Stimulated activated CD8-positive, alpha-beta memory T cell treated with anti-CD3 and anti-CD28 coated beads, Interleukin-12 subunit alpha, Interleukin-12 subunit beta, amount 100 ng/mL, for 24 hours (primary cell): ENCODE data around the gene UST.
"Not testable (repeated sequence)": the region's sequence is repeated elsewhere in the genome, so short reads cannot be mapped to it uniquely, and the experiment has no call there.

Experiments used
- DNase-seq: peaks from one replicate; pipeline ENCODE4 v3.0.0-alpha.2; 2020; ENCODE audit errors: extremely low read depth

Gene UST

DNA sequence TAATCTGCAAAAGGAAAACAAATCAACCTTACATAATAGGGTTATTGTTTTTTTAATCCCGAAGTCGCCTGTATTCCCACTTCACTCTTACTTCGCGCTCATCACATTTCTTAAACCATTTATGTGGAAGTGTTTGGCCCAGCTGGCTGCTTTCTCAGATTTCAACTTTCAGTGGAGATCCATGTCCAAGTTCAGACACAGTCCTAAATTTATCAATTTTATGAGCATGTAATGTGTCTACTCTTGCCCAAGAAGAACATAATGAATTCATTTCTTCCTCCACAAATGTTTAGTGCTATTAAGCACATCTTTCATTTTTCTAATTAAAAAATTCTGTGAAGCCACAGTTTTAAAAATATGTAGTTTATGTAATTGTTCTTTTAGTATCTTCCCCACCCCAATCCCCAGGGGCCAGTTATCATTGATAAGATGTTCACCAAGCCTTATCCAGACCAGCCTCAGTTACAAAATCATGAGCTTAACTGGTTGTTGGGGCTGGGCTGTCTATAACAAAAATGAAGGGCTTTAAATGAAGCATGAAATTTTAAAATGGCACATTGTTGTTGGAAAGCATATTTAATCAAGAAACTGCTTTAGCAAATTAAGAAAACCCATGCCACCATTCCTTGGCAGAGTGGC lies 151.7 kb downstream of the UST start:
- no peak for DNase-seq

DNA sequence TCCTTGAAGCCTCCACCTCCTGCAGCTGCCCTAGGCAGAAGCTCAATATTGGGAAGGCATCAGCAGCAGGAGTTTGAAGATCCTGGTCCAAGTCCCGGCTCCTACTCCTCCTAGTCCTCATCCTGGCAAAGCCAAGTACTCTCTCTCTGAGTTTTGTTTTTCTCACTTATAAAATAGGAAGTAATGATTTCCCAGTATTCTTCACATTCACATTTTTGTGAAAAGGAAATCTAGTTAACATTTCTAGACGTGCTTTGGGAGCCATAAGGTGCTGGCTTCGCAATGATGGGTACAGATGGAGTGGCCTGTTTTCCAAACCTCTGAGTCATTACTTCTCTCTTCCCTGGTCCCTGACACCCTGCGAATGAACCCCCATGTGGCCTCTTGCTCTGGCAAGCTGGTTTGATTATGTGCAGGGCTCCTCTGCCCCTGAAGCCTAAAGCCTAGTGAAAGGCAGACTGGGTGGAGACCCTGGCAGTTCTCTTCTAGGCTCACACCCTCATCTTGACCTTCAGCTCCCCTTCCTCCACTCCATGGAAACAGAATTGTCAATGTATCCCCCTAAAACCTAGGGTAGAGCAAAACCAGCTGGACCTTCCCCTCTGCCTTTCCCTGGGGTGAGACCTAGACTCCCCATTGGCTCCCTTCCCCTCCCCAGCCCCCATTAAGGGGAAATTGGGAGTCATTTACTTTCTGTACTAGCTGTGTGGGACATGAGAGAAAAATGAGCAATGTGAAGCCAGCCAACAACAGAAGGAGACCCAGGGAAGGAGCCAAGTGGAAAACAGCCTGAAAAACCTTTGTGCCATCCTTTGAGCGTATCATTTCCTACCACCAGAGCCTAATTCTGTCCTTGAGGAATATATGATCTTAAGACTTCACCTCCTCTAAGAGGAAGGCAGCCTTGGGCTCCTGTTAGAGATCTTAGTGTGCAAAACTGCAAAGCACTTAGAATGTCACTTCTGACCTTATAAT lies 158.4 kb downstream of the UST start:
- DNase-seq, result no peak

DNA sequence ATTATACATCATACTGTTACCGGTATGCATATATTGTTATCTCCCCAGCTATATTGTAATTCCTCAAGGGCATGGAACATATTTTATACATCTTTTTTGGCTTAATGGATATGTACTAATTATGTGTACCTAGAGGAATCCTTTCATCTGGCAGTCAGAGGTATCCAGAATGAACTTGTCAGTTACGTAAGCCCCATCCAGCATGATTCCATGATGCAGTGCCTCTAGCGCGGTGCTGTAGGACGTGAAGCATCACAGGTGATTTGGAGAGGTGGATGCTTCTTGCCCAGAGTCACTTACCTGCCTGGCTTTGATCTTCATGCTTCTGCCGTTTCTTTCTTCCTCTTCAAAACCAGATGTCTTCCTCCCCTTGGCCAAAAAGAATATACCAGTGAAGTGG lies 159.1 kb downstream of the UST start:
- no peak for DNase-seq

DNA sequence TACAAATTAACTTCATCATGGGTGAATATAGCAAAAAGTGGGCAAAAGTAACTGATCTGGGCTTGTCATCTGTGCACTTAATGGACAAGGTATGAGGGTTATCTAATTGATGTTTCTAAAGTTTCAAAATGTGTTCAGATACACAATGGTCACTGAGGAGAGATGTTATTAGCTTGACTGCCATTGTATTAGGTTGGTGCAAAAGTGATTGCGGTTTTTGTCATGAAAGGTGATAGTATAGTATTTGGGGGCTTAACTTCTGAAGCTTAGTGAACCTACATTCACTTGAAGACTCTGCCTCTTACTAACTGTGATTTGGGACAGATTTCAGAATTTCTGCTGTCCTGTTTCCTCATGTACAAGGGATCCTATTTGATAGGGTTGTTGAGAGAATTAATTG lies 159.6 kb downstream of the UST start:
- DNase-seq, result no peak

DNA sequence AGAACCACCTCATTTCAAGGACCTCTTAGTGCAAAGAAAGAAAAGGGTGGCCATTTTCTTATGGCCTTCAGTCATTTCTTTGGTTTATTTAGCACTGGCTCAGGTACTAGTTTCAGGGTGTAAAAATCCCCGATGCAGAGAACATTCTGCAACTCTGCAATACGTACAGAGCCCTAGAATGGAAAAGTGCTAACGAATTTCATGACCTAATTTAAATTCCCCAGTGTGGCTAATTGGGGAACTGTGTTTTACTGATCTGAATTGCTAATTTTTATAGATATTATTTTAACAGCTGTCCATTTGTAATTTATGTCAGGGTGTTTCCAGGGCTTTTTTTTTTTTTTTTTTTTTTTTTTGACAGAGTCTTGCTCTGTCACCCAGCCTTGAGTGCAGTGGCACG lies 160.7 kb downstream of the UST start:
- no peak for DNase-seq

DNA sequence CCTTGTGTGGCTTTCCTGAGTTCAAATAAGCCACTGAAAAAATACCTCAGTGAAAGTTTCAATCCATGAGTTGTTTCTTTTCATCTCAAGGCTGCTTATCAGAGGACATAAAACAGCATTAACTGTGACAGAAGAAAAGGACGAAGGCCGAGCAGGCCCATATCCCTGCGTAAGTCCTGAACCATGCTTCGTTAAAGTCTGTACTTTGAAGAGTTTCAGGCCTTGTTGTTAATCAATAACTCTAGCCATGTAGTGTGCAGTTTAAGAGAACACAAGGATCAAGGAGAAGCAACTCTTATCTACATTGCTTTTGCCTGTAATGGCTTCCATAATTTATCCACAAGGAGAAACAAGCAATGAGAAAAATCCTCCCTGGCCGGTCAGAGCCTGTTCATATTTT lies 165.4 kb downstream of the UST start:
- DNase-seq, result no peak

DNA sequence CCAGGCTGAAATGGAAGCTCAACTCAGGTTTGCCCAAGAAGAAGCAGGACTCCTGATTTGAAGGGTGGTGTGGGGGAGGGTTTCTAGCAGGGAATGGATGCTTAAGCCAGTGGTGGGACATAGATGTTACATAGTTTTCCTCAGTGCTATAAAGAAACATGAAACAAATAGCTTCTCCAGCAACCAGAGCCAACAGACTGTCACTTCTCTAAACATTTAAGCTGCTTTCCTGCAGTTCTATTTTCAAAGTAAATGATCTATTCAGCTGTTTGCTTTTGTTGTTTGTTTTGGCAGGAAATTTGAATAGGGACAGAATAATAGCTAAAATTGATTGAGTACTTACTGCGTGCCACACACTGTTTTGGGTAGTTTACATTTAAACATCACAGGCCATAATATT lies 169.0 kb downstream of the UST start:
- no peak for DNase-seq

DNA sequence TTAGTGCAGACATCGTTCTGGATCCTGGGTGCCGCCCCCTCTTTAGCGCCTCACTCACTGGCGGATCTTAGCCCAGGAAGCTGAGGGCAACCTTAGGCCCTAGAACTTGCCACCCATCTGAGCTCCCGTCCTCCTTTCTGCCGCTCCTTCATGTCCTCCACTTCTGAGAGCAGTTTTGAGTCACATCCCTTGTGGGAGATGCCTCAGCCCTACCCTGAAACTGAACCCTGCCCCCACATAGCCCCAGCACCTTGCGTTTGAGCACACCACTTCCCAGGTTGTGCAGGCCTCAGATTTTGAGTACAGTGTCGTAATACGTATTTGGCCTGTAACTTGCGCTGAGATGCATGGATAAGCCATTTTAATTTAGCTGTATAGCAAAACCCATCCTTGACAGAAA lies 169.7 kb downstream of the UST start:
- not testable (repeated sequence) for DNase-seq

DNA sequence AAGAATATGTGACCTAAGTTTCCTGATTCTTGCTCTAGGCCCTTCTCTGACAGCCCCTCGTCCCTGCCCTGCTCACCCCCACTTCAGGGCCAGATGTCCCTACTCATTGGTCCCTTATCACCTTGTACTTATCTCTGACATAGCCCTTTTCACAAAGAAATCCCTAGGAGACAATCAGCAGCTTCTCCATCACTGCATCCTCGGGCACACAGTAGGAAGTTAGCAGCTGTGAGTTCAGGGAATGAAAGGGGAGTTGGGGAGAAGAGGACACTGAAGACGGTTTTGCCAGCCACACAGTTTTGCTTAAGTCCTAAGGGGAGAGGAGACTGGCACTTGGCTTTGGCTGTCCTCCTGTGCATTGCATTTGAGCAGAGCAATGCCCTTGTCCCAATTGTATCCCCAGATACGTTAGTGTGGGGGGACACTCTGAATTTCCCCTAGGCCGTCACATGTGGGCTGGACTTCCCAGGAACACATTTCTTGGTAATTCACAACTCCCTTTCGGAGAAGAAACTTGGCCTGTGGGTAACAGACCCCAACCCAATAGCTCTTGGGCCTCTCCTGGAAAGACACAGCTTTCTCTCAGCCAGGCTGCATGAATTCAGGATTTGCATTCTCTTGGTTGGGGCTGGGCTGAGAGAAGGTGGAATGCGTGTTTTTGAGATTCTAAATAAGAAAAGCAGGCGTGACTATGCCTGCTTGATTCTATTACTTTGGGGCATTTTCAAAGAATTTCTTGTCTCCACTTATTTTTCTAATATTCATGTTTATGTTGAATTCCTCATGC lies 177.6 kb downstream of the UST start:
- no peak for DNase-seq

DNA sequence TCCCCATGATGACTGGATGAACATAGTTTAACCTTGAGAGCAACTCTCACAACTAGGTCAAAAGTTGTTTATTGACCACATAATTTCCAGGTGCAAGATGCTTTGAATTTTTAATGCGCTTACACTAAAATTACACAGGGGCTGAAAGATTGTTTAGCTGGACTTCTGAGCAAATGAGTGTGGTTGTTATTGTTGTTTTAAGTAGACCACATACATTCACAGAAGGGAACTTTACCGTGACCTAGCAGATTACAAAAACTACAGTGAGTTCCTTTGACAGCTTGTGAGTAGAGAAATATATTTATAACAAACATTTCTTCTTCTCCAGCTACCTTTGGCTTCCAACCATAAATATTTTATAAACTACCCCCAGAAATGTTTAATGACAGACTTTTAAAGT lies 178.9 kb downstream of the UST start:
- no peak for DNase-seq

DNA sequence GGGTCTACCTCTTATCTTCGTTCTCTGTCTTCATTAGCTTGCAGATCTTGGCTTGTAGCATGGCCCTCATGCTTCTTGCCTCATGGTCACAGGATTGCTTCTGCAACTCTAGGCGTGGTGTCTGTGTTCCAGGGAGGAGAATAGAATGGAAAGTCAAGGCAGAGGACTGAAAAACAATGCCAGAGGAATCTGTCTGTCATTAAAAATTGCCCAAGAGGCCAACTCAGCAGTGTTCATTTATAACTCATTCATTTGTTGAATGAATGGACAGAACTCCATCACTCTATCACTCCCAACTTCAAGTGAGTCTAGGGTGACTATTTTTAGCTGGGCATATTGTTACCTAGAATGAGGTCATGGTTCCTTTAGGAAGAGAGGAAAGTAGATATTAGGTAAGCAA lies 179.6 kb downstream of the UST start:
- no peak for DNase-seq

DNA sequence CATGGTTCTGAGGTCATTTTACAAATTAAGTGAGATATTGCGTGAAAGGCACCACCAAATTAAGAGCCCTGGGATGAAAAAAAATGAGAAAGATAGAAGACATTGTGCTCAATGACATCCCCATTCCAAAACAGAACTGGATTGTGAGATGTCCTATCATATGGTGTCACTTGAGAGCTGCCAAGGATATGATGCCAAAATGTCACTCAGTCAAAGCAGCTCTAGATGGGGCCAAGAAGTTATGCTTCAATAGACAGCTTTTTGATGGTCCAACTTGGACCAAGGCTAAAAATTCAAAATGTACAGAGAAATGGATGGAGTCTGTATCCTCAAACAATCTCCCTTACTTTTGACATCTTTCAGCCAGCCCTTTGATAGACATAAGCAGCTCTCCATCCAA lies 180.8 kb downstream of the UST start:
- DNase-seq, result no peak

DNA sequence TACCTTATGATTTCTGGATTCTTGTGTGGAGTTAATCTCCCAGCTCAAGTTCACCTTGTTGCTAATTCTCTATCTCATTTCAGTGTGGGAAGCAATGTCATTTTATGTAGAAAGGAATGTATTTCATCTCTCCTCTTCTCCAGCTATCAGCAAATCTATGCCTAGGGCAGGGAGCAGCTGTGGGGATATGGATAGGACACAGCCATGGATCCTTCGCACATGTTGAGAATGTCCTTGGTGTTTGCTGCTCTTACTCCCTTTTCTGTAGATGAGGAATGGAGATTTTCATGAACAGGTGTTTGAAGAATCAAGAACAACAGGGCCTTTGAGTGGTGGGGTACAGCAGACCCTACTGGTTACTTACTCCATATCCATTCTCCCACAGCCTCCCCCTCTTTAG lies 182.0 kb downstream of the UST start:
- no peak for DNase-seq

DNA sequence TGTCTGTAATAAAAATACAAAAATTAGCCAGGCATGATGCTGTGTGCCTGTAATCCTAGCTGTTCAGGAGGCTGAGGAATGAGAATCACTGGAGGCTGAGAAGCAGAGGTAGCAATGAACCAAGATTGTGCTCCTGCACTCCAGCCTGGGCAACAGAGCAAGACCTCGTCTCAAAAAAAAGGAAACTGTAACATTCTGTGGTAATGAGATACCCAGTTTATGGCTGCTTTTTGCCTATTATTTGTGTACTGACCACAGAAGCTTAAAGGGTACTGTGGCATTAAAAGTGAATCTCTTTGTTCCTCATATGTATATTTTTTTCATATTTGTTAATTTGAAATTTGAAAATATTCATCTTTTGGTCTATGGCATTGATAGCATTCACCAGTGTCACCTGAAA lies 185.4 kb downstream of the UST start:
- no peak for DNase-seq

DNA sequence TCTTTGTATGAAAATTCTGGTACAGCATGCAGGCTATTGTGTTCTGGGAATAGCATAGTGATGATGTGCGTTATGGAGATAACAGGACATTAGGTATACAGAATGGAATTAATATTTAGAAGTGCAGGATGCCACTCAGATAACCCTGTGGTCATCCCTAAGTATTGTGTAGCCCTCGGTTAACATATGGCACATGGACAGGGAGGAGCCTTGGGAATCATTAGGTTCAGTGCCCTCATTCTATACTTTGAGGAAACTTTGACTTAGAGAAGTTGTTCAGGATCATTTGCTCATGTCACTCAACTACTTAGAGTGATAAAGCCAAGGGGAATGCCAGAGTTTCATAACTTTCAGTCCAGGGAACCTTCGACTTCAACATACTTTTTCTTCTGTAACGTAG lies 185.9 kb downstream of the UST start:
- no peak for DNase-seq

DNA sequence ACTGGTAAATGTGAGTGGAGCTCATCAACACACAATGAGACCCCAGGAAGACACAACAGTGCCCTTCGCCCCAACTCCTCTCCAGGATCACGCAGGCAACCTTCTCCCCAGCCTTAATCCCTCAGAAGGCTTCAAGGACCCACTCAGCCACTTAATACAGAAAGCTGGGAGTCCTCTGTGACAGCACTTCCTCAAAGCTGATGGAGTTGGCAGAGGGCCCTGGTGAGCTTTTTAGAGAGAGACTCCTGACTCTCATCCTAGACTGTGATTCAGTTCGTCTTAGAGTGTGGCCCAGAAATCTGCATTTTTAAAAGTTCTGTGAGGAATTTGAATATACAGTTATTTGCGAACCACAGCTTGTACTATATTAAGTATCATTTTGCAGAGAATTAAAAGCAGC lies 187.7 kb downstream of the UST start:
- no peak for DNase-seq

DNA sequence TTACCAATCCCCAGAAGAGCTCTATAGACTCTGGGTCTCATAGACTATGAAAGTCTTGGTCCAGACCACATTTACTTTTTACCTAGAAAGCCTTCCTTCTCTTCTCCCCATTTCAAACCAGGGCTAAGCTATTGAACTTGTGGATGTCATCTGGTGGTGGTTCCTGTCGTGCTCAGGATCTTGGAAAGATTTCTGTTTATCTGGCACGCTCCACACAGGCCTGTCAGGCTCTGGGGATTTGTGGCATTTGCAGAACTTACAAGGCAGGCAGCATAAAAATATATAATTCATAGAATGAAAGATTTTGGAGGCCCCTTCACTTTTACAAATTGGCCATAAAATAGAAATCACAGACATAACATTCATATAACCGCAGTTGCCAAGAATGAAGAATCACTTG lies 188.1 kb downstream of the UST start:
- no peak for DNase-seq

DNA sequence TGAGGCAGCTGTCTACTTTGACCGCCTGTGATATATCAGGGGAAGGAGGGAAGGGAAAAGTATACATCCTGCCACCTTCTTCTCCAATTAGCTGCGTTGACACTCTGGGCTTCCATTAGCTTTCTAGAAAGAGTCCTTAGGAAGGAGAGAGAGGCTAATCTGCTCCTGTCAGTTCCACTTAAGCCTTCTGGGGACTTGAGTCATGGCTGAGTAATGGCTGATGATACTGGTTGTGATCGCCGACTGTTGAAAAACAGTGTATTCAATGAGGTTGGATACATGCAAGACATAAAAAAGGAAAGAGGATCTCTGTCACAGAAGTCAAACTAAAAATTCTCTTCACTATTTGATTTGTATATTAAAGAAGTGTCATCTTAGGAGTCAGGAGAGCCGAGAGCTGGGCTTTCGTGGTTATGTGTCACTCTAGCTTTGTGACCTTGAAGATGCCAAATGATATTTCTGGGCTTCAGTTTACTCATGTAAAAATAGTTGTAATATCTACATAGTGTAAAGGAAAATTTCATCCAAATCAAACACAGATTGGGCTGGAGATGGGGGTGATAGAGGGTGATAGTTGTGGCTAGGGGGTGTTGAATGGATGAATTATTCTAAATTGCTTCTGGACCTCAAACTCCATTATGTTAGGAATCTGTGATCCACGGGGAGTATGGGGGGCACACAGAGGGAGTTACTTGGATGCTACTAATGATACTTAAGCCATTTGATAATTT lies 189.0 kb downstream of the UST start:
- DNase-seq, result no peak

DNA sequence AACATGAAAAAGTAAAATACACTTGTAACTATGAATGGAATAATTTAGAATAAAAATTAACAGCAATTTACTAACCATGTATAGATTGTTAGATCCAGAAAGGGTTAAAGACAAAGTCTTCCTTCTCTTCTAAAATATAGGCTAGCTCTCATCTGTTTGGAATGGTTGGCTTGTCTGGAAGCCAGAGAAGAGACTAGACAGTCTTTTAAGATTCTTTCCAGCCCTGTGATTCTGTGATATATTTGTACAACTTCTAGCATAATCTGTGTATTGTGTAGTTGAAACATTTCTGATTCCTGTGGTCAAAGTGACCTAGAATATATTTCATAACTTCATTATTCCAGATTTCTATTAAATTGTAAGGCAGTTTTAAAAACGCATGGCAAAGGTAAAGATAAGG lies 196.6 kb downstream of the UST start:
- no peak for DNase-seq

DNA sequence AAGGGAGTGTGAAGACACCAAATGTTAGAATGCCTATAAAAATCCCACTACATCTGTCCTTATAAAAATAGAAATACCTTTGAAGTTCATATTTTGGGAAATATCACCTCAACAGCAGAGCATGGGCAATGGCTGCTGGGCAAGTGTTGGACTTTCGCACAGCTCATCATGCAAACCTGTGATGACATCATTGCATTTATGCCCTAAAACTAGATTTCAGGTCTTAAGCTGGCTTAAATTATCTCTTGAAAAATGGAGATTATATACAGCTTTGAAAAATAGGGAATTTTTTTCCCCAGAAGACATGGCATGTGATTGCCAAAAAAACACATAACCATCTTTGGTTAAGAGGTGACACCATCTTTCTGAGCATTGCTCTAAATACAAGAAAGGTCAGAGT lies 197.8 kb downstream of the UST start:
- DNase-seq, result no peak

DNA sequence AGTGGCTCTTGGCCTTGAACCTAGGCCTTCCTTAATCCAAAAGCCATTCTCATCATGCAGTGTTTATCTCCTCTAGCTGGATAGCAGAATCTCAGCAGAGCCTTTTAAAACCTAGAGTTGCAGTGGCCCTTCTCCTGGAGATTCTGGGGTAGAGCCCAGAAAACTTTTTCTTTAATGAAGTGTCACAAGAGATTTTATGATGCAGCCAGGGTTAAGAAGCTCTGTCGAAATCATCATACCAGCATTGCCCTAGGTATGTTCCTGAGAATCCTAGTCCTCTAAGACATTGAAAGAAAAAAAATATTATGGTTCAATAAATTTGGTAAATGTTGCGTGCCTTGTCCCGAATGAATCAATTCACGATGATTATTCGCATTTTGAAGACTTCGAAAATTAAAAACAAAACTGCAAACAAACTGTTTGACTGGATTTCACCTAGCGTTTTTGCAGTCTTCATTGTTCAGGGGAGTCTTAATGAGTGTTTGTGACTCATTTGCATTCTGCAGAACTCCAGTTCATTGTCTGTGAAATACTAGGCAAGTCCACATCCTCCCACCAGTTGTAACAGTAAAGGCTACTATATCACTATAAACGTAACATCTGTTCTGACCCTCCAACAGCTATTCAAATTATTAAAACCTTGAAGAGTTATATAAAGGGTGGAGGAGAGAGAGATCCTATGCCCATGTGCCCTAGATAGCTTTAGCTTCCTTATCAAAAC lies 198.6 kb downstream of the UST start:
- no peak for DNase-seq
